ENCODE measurements around the gene XYLT1. TPM values are rescaled to one million over a fixed set of nuclear protein-coding genes. Genes with fewer than 3 reads are reported as not detected.

The XYLT1 gene
- total and polyA plus RNA-seq, 2 of the 4 experiments (the other 2 are of a cell fraction) = 9.0 to 12.7 TPM

DNA sequence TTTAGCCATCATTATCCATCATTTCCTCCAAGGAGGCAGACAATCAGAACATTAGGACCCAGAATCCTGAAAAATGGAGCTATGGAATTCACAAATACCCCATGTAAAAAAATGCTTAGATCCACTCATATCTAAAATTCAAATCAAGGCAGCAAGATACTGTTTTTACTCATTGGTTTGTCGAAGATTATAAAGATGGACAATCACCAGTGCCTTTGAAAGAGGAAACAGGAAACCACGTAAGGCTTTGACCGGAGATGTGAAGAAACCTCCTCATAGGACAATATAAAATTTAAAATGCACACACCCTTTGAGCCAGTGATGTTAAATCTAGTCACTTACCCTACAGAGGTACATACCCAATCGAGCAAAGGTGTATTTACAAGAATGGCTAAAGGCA is 130.0 kb downstream of the XYLT1 start:
- Histone ChIP-seq H3K36me3 (ENCODE audit: control insufficient read depth, insufficient read depth, low read length) (no peaks in the 10 kb centered on the region), H3K79me1 (ENCODE audit: low read depth in 1 of 2, low read length in 2 of 2) (peaks cover 13 to 34% of the 10 kb centered on the region in 2 experiments; a peak in 3 of 4 replicates), H2AFZ (replicated peaks; ENCODE audit: low read length, poor library complexity) (no peak overlapping the region), H3K14ac (replicated peaks; ENCODE audit: low read depth, low read length) (no peak overlapping the region), H3K4ac (ENCODE audit: low read depth, low read length) (no peak overlapping the region), H3K9me1 (ENCODE audit: insufficient read depth, low read length) (peaks cover 21% of the 10 kb centered on the region), H4K5ac (ENCODE audit: low read depth, low read length) (no peak overlapping the region), H3K23ac (ENCODE audit: low read depth, low read length) (no peak overlapping the region), H4K20me1 (ENCODE audit: insufficient read depth, low read length) (no peaks in the 10 kb centered on the region; the same call in 1 of the 2 replicates), H2BK120ac (ENCODE audit: low read depth, low read length) (no peak overlapping the region), H3K4me3 (ENCODE audit: insufficient read depth, low read depth, low read length) (no peak overlapping the region), H3K27ac (ENCODE audit: insufficient read depth, low read length) (no peak overlapping the region), H4K8ac (ENCODE audit: low read depth in 2 of 2, low read length in 2 of 2) (no peak overlapping the region; a peak in 1 of 4 replicates), H2BK5ac (ENCODE audit: low read depth, low read length, poor library complexity, severe bottlenecking) (no peak overlapping the region), H2BK20ac (ENCODE audit: low read depth, low read length) (no peak overlapping the region), H3K9me3 (ENCODE audit: control insufficient read depth, insufficient read depth, low read length) (no peaks in the 10 kb centered on the region), H2AK9ac (replicated peaks; ENCODE audit: low read depth, low read length, poor library complexity) (no peak overlapping the region), H3K4me1 (ENCODE audit: control insufficient read depth, insufficient read depth, low read length) (peaks cover 9% of the 10 kb centered on the region), H2AK5ac (ENCODE audit: low read depth, low read length) (no peak overlapping the region), H4K91ac (ENCODE audit: insufficient read depth, low read depth, low read length) (no peak overlapping the region), H3K9ac (ENCODE audit: low read depth, low read length) (no peak overlapping the region), H3K56ac (ENCODE audit: extremely low read depth, insufficient read depth, low read length) (no peak overlapping the region), H3K4me2 (ENCODE audit: low read depth, low read length) (no peak overlapping the region), H2BK15ac (ENCODE audit: low read depth, low read length) (0 out of 3 replicates have a peak overlapping the region, but pooled peaks have one; percentile 29), H3K18ac (ENCODE audit: low read depth, low read length) (no peak overlapping the region; the same call in 1 of the 2 replicates), H3K27me3 (ENCODE audit: control insufficient read depth, insufficient read depth, low read length) (no peaks in the 10 kb centered on the region)
- intact Hi-C loops (cut with micrococcal nuclease) (no loop called here), in situ Hi-C loops (cut with MboI; ENCODE audit: low sequenced_read_pairs) (no loop called here), dilution Hi-C loops (cut with HindIII; ENCODE audit: low sequenced_read_pairs, unreplicated experiment) (no loop called here)
- no CpG with 5 or more reads among the region's 4 CpGs for WGBS, 2 experiments (ENCODE audit: extremely low coverage in 2 of 2, insufficient read length in 1 of 2)
- ATAC-seq (ENCODE audit: low read depth) (no peak), DNase-seq (no peak)
- ChIA-PET CTCF (no interaction called here), POLR2A (ENCODE audit: unreplicated experiment) (no interaction called here)
- no TSS peak for BruUV-seq (replicated peaks)
- no peak for TF ChIP-seq MXI1 (IDR thresholded peaks at IDR 0.05; ENCODE audit: borderline replicate concordance, low read depth, low read length)
